Measurements from ENCODE around the gene INTS13.

The INTS13 gene

GRCh38 chr12:26867080-26867479 is 70.7 kb downstream of the INTS13 start:
- no peak for TF ChIP-seq GATA2 (IDR thresholded peaks at IDR 0.05; ENCODE audit: low read depth, low read length)
- TF ChIP-seq GATA3 (IDR thresholded peaks at IDR 0.05; ENCODE audit: low read depth, low read length) = no peak

- TF ChIP-seq GATA2 (IDR thresholded peaks at IDR 0.05; ENCODE audit: low read depth, low read length) (no peak; the same call in 1 of the 2 replicates), GATA3 (IDR thresholded peaks at IDR 0.05; ENCODE audit: low read depth, low read length) (no peak)
These were observed 74.3 kb downstream of the INTS13 start for GRCh38 chr12:26863515-26863914.

- no peak for TF ChIP-seq GATA3 (IDR thresholded peaks at IDR 0.05; ENCODE audit: low read depth, low read length)
- TF ChIP-seq GATA2 (IDR thresholded peaks at IDR 0.05; ENCODE audit: low read depth, low read length) = no peak
These were observed 76.1 kb downstream of the INTS13 start for GRCh38 chr12:26861690-26862089.

GRCh38 chr12:26857465-26858176 is 80.2 kb downstream of the INTS13 start:
- no peak for TF ChIP-seq GATA2 (IDR thresholded peaks at IDR 0.05; ENCODE audit: low read depth, low read length)
- TF ChIP-seq GATA3 (IDR thresholded peaks at IDR 0.05; ENCODE audit: low read depth, low read length) = no peak

GRCh38 chr12:26855337-26855736 is 82.4 kb downstream of the INTS13 start:
- no peak for TF ChIP-seq GATA3 (IDR thresholded peaks at IDR 0.05; ENCODE audit: low read depth, low read length)
- TF ChIP-seq GATA2 (IDR thresholded peaks at IDR 0.05; ENCODE audit: low read depth, low read length) = no peak
